Embryonic facial prominence (tissue), 1 donor: ENCODE data around the gene CMIP.
"Not testable (repeated sequence)": the region's sequence is repeated elsewhere in the genome, so short reads cannot be mapped to it uniquely, and the experiment has no call there.

ENCODE experiments used
- DNase-seq: peaks from one replicate; pipeline ENCODE4 v3.0.0-alpha.2; 2016; ENCODE audit errors: extremely low spot score

CMIP gene

GRCh38 chr16:81444448-81445121 is at the start of gene CMIP:
Gene CMIP, plus strand, starts transcription at chr16:81444808.
- DNase-seq: peak; percentile 63

GRCh38 chr16:81394966-81395655 is 49.5 kb upstream of the CMIP start:
- no peak for DNase-seq

DNA sequence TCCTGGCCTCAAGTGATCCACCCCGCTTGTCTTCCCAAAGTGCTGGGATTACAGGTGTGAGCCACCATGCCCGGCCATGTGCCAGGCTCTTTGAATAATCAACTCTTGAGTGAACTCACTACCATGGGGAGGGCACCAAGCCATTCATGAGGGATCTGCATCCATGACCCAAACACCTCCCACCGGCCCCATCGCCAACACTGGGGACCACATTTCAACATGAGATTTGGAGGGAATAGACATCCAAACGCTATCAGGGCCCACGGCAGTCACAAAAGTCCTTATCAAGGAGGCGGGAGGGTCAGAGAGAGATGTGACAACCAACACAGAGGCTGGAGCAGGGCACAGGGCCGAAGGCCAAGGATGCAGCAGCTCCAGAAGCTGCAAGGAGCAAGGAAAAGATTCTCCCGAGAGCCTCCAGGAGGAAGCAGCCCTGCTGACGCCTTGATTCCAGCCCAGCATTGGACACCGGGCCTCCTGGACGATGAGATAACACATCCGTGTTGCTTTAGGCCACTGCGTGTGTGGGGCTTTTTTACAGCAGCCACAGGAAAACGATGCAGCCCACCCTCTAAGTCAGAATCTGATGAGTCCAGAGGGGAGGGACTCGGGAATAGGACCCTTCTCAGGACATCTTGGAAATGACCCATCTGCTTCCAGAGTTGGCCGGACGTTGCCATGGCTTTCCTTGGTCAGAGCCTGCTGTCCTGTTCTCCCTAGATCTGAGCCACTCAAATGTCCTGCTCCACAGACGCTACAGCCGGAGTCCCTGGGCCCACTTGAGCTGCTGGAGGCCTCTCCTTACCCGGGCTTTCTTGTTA is 47.3 kb upstream of the CMIP start:
- no peak for DNase-seq

DNA sequence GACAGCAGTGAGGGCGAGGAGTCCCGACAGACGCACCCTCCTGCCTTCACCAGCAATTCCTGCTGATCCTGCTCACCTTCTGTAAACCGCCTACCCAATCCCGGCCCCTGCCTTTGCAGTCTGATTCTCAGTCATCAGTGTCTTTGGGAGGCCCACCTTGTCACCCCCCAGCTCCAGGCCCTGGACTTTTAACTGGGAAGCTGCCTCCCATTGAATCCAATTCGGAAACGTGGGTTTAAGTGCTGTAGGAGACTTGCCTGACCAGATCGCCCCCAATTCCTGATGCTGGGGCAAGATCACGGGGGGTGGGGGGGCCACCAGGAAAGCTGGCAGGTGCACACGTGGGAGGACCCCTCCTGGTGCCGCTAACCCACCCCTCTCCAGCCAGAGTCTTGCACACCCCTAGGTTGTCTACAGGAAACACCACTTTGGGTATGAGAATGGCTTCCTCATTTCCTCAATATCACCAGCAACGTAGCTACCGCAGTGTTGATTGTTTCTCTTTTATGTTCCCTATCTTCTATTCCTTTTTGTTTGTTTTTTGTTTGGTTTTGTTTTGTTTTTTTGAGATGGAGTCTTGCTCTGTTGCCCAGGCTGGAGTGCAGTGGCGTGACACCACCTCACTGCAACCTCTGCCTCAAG is 46.6 kb upstream of the CMIP start:
- no peak for DNase-seq

DNA sequence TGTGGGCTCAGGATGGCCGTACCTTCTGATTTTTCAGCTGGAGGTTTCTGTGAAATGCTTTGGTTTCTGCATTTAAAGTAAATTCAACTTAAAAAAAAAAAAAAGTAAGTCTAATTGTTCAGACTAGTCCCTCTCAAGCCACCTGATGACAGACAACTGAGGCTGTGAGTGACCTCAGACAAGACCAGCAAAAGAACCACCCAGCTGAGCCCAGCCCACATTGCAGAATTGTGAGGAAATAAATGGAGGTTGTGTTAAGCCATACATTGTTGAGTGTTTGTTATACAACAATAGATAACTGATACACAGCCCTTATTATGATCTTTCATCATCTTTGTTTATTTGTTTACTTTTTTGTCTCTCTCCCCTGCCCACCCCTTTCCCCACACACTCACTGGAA is 44.7 kb upstream of the CMIP start:
- DNase-seq: no peak

GRCh38 chr16:81401035-81401950 is 43.3 kb upstream of the CMIP start:
- no peak for DNase-seq

GRCh38 chr16:81403208-81403600 is 41.4 kb upstream of the CMIP start:
- DNase-seq: no peak

GRCh38 chr16:81403601-81404391 is 40.8 kb upstream of the CMIP start:
- DNase-seq: no peak

- DNase-seq: not testable (repeated sequence)
Measured at GRCh38 chr16:81405002-81405401, 39.6 kb upstream of the CMIP start.

DNA sequence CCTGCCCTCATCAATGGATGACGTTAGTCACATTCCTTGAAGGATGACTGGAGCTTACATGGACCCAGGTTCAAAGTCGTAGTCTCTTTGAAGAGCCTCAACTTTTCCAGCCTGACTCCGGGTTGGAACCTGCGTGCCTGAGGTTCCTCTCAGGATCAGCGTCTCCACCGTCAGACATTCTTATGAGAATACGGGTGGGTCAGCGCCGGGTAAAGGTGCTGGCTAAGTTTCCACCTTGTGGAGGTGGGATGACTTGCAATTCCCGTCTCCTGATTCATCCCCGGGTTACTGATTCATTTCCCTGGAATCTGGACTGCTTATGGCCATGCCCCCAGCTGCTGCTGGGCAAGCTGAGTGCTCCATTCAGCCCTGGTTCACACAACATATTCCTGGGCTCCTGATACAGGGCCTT is 38.9 kb upstream of the CMIP start:
- DNase-seq: no peak

GRCh38 chr16:81408409-81408950 is 36.1 kb upstream of the CMIP start:
- DNase-seq: no peak

DNA sequence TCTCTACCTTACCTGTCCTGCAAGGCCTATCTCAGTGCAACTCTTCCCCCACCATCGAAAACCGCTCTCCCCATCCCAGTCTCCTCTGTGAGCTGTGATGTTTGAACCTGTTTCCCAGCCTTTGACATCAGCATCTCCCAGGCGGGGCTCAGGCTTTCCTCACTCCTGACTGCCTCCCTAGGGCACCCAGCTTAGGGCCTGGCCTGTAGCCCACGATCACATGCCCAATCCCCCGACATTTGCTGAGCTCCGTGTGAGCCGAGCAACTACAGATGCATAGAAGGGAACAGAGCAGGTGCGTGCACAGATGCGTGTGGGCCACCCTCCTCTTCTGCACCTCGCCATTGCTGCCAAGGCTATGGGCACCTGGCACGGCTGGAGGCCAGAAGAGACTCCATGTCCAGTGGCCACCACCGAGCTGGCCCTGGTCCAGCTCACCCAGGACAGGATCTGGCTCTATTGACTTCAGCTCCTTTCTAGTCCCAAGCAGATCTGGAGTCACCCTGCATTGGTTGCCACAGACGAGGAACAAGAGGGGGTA is 35.5 kb upstream of the CMIP start:
- DNase-seq: no peak

DNA sequence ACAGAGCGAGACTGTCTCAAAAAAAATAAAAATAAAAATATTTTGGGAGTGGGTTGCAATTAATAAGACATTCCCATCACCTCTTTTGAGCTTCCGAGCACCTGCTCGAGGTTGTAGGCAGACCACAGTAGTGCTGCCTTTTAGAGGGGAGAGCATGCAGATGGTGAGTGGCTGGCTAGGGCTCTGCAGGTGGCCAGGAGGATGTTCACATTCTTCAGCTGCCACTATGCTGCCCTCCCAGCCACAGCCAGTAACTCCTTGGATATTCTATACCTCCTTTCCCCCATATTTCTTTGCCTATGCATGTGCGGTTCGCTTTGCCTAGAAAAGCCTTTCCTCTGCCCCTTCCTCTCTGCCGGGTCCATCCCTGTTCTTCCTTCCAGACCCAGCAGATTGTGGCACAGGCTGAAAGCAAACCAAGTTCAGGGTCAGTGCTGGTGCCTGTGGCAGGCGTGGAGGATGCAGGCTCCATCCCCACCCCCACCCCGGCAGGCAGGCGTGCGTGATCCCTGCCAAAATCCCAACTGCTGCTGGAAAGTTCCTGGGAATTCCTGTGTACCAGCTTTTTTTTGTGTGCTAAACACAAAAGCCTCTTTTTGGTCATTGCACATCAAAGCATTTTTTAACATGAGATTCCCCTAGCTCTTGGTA is 33.8 kb upstream of the CMIP start:
- no peak for DNase-seq

DNA sequence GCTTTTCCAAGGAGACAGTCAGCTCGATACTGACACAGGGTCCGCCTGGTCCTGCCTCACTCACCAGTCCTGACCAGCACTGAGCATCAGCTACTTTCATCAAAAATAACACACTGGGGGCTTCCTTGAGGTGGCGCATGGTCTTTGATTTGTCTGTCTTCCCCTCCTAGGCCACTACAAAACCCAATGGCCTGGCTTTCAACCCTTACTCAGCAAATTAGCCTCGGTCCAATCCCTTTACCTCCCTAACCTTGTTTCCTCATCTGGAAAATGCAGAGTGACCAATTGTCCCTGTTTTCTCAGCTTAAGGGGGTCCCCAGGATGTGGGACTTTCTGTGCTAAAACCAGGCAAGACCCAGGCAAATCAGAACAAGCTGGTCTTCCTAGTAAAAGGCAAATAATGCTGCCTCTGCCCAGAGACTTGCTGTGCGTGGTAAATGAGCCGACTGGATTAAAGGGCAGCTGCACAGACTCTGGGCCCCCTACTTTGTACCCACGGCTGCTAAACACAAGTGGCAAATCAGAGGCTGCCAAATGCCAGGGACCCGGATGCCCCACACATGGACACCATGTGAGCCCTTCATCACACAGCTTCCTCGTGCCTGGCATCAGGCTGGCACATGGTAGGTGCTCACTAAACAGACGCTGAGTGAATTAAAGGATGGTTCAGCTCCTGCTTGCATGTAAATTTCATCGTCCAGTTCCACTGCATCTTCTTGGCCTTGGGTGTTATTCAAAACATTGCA is 31.2 kb upstream of the CMIP start:
- DNase-seq: no peak

GRCh38 chr16:81415751-81416150 is 28.9 kb upstream of the CMIP start:
- no peak for DNase-seq

- no peak for DNase-seq
Measured at GRCh38 chr16:81416749-81417148, 27.9 kb upstream of the CMIP start.

DNA sequence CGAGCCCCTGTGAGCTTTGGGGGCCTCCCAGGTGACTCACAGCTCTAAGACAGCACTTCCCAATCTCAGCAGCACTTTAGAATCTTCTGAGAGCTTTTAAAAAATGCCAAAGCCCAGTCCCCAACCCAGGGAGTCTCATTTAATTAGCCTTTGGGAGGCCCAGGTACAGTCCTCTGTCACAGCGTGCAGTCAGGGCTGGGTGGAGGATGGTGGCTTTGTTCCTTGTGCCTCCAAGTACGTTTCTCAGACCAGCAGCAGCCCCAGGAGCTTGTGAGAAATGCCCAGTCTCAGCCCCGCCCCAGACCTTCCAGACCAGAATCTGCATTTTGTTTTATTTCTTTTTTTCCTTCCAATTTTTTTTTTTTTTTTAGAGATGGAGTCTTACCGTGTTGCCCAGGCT is 27.4 kb upstream of the CMIP start:
- DNase-seq: no peak

DNA sequence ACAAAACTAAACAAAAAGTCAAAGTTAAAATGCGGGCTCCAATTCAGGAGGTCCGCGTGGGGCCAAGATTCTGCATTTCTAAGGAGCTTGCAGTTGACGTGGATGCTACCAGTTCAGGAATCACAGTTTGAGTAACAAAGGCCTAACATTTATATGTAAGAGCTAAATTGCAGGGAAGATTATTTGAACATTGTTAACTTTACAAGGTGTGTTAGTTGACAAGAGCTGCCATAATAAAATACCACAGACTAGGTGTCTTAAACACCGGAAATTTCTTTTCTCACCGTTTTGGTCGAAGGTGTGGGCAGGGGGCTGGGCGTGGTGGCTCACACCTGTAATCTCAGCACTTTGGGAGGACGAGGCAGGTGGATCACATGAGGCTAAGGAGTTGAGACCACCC is 24.8 kb upstream of the CMIP start:
- DNase-seq: no peak

DNA sequence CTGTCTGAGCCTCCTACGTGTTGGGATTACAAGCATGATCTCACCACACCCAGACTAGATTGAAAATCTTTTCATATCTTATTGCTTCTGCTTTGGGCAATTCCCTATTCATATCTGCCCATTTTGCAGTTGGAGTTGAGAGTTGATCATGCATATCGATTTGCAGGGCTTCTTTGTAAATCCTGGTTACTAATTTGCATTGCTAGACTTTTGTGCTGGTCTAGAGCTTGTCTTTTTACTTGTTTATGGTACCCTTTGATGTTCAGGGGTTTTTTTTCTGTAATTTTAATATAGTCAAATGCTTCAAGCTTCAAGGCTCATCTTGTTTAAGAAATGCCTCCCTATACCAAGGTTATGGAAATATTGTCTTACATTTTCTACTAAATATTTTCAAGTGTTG is 23.5 kb upstream of the CMIP start:
- no peak for DNase-seq
